Measurements from ENCODE around the gene NLK.

NLK gene

DNA sequence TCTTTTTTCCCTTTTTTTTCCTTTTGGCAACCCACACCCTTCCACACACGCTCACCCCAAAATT, at the start of gene NLK:
NLK (plus strand) TSS at position 21 of the 64 bp plus-strand sequence. CDS start 197 bp downstream, outside the sequence.
- TF ChIP-seq, protein P1, sequence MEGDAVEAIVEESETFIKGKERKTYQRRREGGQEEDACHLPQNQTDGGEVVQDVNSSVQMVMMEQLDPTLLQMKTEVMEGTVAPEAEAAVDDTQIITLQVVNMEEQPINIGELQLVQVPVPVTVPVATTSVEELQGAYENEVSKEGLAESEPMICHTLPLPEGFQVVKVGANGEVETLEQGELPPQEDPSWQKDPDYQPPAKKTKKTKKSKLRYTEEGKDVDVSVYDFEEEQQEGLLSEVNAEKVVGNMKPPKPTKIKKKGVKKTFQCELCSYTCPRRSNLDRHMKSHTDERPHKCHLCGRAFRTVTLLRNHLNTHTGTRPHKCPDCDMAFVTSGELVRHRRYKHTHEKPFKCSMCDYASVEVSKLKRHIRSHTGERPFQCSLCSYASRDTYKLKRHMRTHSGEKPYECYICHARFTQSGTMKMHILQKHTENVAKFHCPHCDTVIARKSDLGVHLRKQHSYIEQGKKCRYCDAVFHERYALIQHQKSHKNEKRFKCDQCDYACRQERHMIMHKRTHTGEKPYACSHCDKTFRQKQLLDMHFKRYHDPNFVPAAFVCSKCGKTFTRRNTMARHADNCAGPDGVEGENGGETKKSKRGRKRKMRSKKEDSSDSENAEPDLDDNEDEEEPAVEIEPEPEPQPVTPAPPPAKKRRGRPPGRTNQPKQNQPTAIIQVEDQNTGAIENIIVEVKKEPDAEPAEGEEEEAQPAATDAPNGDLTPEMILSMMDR (IDR thresholded peaks at IDR 0.05; ENCODE audit: extremely low read depth, insufficient read depth, missing control alignments): no peak
- in situ Hi-C loops (cut with MboI; ENCODE audit: low pct_unique_long_range_greater_than_20kb, low sequenced_read_pairs, unreplicated experiment): no loop called here
- no peak for DNase-seq (ENCODE audit: low spot score)

DNA sequence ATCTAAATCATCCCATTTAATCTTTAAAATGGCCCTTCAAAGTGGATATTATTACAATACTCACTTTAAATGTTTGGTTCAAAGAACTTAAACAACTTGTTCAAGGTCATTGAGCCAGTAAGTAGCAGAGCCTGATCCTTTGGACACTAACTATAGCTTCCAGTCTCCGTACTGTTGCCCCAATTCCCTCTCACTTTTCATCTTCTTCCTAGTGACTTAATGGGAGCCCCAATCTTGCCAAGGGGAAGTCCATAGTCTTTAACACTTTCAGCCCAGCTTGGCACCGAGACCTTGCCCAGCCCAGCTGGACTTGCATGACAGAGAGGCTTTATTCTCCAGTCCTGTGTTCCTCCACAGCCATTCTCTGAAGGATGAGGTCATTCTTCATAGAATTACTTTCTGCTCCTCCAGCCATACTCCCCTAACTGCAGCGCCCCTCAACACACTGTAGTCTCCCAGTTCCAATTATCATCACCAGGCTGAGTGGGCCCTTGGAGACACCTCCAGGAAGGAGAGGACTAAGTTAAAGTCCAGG, 49.2 kb upstream of the NLK start:
- DNase-seq (ENCODE audit: low spot score): no peak
- TF ChIP-seq, protein P1 (IDR thresholded peaks at IDR 0.05; ENCODE audit: extremely low read depth, insufficient read depth, missing control alignments): no peak
- in situ Hi-C loops (cut with MboI; ENCODE audit: low pct_unique_long_range_greater_than_20kb, low sequenced_read_pairs, unreplicated experiment): no loop called here

DNA sequence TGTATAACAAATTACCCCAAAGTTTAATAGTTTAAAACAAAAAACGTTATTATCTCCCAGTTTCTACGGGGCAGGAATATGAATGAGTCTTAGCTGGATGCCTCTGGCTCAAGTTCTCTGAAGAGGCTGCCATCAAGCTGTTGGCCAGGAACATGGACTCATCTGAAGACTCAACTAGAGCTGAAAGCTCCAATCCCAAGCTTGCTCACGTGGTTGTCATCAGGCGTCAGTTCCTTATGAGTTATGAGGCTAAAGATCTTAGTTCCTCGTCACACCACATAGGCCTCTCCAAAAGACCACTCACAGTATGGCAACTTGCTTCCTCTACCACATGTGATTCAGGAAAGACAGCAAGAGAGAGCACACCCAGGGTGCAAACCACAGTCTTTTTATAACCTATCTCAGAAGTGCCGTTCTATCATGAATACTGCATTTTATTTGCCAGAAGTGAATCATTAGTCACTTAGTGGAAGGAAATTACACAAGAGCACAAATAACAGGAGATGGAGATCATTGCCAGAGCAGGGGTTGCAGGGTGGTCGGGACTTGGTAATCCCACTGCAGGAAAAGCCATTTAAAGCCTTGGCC, 48.7 kb upstream of the NLK start:
- in situ Hi-C loops (cut with MboI; ENCODE audit: low pct_unique_long_range_greater_than_20kb, low sequenced_read_pairs, unreplicated experiment): no loop called here
- DNase-seq (ENCODE audit: low spot score): no peak
- TF ChIP-seq, protein P1 (IDR thresholded peaks at IDR 0.05; ENCODE audit: extremely low read depth, insufficient read depth, missing control alignments): no peak

DNA sequence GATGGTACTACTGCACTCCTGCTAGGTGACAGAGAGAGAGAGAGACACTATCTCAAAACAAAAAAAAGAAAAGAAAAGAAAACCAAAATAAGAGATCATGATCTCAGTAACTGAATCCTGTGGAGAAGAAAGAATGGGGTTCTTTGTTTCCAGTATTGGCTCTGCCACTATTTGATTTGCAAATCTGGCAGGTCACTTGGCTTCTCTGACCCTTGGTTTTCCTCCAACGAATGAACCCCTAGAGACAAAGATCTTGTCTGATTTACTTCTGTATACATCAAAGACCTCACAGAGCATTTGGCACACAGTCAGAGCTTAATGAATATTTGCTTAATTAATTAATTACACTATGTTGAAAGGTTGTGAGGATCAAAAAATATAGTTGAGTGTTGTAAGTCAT, 47.9 kb upstream of the NLK start:
- in situ Hi-C loops (cut with MboI; ENCODE audit: low pct_unique_long_range_greater_than_20kb, low sequenced_read_pairs, unreplicated experiment): no loop called here
- no peak for DNase-seq (ENCODE audit: low spot score)
- TF ChIP-seq, protein P1 (IDR thresholded peaks at IDR 0.05; ENCODE audit: extremely low read depth, insufficient read depth, missing control alignments): no peak

DNA sequence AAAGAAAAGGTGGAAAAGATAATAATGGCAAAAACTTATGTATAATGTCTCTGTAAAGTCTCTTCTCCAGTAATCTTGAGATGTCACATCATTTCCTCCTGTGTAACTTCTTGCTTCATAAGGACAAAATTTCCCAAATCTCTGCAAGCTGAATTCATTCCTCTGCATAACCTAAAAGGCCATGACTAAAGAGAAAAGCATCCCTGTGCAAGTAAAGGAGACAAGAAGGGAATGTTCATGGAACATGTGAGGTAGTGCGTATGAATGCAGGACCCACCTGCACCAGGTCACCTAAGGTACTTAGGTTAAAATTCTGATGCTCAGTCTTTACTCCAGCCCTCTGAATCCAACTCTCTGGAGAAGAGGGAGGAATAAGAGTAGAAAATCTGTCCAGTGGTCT, 46.9 kb upstream of the NLK start:
- TF ChIP-seq, protein P1 (IDR thresholded peaks at IDR 0.05; ENCODE audit: extremely low read depth, insufficient read depth, missing control alignments): no peak
- in situ Hi-C loops (cut with MboI; ENCODE audit: low pct_unique_long_range_greater_than_20kb, low sequenced_read_pairs, unreplicated experiment): no loop called here
- no peak for DNase-seq (ENCODE audit: low spot score)

DNA sequence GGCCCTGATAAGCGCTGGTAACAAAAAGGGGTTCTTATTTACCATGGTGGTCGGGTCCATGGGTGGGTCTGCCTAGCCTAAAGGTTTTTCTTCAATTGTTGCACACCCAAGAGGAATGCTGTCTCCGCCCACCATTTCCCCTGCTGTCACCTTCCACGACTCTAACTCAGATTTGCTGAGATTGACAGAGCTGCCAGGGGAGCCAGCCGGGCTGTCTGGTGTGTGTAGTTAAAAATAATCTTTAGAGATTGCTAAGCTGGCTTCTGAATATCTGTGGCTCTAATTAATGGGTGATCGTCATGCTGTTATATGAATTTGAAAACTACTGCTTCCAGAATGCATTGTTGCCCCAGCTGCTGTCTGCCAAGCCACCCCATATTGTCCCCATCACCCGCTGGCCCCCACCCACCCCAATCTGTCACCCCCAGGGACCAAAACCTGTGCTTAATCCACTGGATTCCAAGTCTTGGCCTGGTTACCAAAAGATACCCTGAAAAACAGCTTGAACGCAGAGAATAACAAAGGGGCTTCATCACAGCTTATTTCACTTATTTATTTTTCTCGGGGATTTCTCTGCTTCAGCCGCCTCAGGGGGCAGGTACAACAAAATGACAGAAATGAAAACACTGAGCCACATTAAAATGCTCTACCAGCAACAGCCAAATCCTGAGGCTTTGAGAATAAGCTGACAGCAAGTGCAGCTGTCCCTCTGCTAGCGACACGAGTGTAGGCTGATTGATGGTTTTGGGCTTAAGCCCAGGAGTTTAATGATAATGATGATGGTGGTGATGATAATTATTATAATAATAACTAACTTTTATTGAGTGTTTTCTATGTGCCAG, 46.1 kb upstream of the NLK start:
- in situ Hi-C loops (cut with MboI; ENCODE audit: low pct_unique_long_range_greater_than_20kb, low sequenced_read_pairs, unreplicated experiment): no loop called here
- TF ChIP-seq, protein P1 (IDR thresholded peaks at IDR 0.05; ENCODE audit: extremely low read depth, insufficient read depth, missing control alignments): no peak
- no peak for DNase-seq (ENCODE audit: low spot score)
